Fibroblast of pulmonary artery (primary cell): ENCODE measurements around the gene TMEM35B.

Experiments used
- DNase-seq: peaks from one replicate; pipeline ENCODE4 v3.0.0-alpha.2; 2010; ENCODE audit warnings: low read depth
- H3K4me3 ChIP-seq: replicated peaks from 2 replicates; pipeline ENCODE4 v1.5.1; 2011; ENCODE audit warnings: low read depth, mild to moderate bottlenecking, control low read depth, low read length, moderate library complexity
- TF ChIP-seq, protein P1 (sequence below): IDR thresholded peaks from 2 replicates; pipeline ENCODE4 v1.5.1; 2011; ENCODE audit warnings: mild to moderate bottlenecking, control low read depth, low read length, inconsistent platforms; ENCODE audit errors: missing control alignments

Gene TMEM35B

DNA sequence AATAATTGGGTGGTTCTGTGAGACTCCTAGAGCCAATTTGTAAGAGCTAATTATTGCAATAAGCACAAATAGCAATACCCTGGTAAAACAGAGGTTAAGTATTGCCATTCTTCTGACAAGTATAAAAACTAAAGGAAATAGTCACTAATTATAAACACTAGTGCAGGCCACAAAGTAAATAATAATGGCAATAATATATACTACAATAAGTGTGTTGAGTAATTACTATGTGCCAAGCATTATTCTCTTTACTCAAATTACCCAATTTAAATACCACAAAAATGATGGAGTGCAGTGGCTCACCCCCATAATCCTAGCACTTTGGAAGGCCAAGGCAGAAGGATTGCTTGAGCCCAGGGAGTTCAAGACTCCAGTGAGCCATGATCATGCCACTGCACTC is 31.3 kb upstream of the TMEM35B start:
- TF ChIP-seq, protein P1, sequence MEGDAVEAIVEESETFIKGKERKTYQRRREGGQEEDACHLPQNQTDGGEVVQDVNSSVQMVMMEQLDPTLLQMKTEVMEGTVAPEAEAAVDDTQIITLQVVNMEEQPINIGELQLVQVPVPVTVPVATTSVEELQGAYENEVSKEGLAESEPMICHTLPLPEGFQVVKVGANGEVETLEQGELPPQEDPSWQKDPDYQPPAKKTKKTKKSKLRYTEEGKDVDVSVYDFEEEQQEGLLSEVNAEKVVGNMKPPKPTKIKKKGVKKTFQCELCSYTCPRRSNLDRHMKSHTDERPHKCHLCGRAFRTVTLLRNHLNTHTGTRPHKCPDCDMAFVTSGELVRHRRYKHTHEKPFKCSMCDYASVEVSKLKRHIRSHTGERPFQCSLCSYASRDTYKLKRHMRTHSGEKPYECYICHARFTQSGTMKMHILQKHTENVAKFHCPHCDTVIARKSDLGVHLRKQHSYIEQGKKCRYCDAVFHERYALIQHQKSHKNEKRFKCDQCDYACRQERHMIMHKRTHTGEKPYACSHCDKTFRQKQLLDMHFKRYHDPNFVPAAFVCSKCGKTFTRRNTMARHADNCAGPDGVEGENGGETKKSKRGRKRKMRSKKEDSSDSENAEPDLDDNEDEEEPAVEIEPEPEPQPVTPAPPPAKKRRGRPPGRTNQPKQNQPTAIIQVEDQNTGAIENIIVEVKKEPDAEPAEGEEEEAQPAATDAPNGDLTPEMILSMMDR = no peak
- no peak overlapping the region for H3K4me3 ChIP-seq
- no peak for DNase-seq

DNA sequence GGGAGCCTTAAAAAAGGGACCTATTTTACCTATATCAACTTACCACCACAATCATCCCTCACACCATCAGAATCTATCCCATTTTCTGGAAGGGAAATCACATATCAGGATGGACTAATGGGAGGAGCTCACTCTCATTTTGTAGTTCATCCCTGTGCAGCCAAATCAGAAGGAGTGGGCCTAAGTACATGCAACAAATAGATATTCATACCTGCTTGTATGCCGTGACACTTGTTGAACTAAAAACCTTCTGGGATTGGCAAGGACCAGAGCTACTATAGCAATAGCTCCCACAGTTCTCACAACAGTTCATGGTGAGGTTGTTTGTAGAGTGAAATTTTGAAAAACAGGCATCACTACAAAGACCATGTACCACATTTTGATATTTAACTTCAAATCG is 29.3 kb upstream of the TMEM35B start:
- no peak for DNase-seq
- TF ChIP-seq, protein P1 = no peak
- H3K4me3 ChIP-seq = no peak overlapping the region

- TF ChIP-seq, protein P1 = no peak
- H3K4me3 ChIP-seq = no peak overlapping the region
- no peak for DNase-seq
These were observed 20.6 kb upstream of the TMEM35B start for GRCh38 chr1:35005711-35006110.

DNA sequence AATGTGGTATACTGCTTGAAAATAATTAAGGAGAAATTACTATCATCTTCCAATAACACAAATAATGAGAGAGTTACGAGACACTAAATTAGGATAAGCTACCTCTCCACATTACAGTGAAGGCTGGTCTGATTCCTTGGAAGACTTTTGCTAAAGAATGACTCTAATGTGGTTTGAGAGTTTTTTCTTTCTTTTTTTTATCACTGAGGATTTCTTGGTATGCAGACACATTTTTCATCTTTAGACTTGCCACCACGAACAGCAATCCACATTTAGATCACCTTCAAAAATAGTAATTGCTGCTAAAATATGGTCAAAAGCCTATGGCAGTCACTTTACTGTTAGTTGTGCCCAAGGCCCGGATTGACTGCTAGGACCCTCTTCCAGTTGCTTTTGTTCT is 16.6 kb upstream of the TMEM35B start:
- TF ChIP-seq, protein P1 = no peak
- DNase-seq = peak; percentile 11
- no peak overlapping the region for H3K4me3 ChIP-seq

DNA sequence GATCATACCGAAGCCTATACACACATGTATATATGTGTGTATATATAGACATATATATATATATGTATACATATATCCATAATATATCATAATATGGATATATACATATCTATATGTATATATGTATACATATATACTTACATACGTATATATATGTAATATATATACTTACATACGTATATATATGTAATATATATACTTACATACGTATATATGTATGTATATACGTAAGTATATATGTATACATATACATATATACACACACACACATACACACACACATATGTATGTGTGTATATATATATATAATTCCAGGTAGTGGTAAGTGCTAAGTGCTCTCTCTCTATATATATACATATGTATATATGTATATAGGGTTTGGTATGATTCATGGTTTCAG is 9.7 kb upstream of the TMEM35B start:
- H3K4me3 ChIP-seq = no peak overlapping the region
- no peak for DNase-seq
- TF ChIP-seq, protein P1 = no peak

DNA sequence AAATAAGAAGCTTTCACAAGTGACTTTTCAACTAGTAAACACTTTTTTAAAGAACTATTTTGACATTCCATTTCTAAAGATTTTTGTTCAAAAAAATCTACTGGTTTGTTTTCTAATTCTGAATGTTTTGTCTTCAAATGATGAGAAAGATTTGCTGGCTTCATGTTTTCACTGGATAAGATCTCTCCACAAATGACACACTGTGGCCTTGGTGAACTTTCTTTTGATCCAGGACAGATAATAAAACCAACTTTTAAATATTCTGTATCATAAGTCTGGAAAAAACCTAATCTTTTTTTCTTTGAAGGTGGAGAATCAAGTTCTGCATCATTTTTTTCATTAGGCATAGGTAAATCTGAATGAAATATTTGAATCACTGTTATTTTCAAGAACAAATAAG is 3.4 kb upstream of the TMEM35B start:
- no peak for DNase-seq
- no peak overlapping the region for H3K4me3 ChIP-seq
- TF ChIP-seq, protein P1 = no peak

GRCh38 chr1:34988147-34988546 is 3.0 kb upstream of the TMEM35B start:
- no peak for DNase-seq
- no peak overlapping the region for H3K4me3 ChIP-seq
- TF ChIP-seq, protein P1 = no peak
